Esophagus squamous epithelium (tissue), 5 donors: ENCODE data around the gene ANK3. TPM values are rescaled to one million over a fixed set of nuclear protein-coding genes. Genes with fewer than 3 reads are reported as not detected.

Source experiments
- DNase-seq: peaks from one replicate; lab custom pipeline; 2025; lab: John Stamatoyannopoulos, UW
- H3K27ac ChIP-seq, 4 donors: fragments of 200-600 bp; sonication (generic); one replicate each; pipeline ENCODE4 v1.5.1; 2016 to 2019; ENCODE audit warnings: mild to moderate bottlenecking in 1 of 4
- H3K27me3 ChIP-seq, 4 donors: fragments of 200-600 bp; sonication (generic); 1 replicate in 3 of 4; 2 replicates in 1 of 4; pipeline versions ENCODE4 v1.5.1 to v1.6.0; 2017 to 2021; ENCODE audit warnings: antibody characterized with exemption in 1 of 4
- H3K36me3 ChIP-seq, 3 donors: fragments of 200-600 bp; sonication (generic); one replicate each; pipeline ENCODE4 v1.5.1; 2016 to 2019
- H3K4me1 ChIP-seq, 3 donors: fragments of 200-600 bp; sonication (generic); one replicate each; pipeline ENCODE4 v1.5.1; 2017 to 2019
- H3K4me3 ChIP-seq, 4 donors: fragments of 200-600 bp; sonication (generic); 1 replicate in 3 of 4; 2 replicates in 1 of 4; pipeline ENCODE4 v1.5.1; 2016 to 2019; ENCODE audit warnings: mild to moderate bottlenecking in 2 of 4, moderate library complexity in 1 of 4
- H3K9me3 ChIP-seq, 3 donors: fragments of 200-600 bp; sonication (generic); one replicate each; pipeline ENCODE4 v1.5.1; 2016 to 2019
- CTCF ChIP-seq, 6 experiments: fragments of 450-650 bp in 4 of 6; fragments of 200-600 bp in 2 of 6; sonication (generic) in 2 of 6; IDR thresholded peaks; one replicate each; pipeline ENCODE4 v1.5.1; 2016 to 2019; ENCODE audit warnings: antibody characterized with exemption in 6 of 6, mild to moderate bottlenecking in 4 of 6, moderate library complexity in 4 of 6
- POLR2A ChIP-seq, 4 donors: fragments of 450-650 bp; IDR thresholded peaks; one replicate each; pipeline ENCODE4 v1.6.1; 2017; ENCODE audit warnings: antibody characterized with exemption in 4 of 4, mild to moderate bottlenecking in 4 of 4, moderate library complexity in 3 of 4
- WGBS, 2 donors: methylation state at CpG; one replicate each; pipeline ENCODE4 v1.1.5; 2018; 5-methylcytosine and 5-hydroxymethylcytosine counted together
- intact Hi-C: fragments of 100-400 bp; cut with DNase I; formaldehyde crosslinking; loops from one replicate; pipeline ENCODE4 v1.15.0; 2022
- total RNA-seq, 4 donors: library from RNA; depleted of rRNA; stranded (reverse); fragments of >200 nt; gene quantifications; one replicate each; pipeline ENCODE4 v1.1.0, GENCODE V29; 2016
- donor health status: DM: yes; HTN: yes; CAD: no.

Gene ANK3
- 10 to 100 TPM; 23.1 to 59.1 (median 33.0) TPM for total RNA-seq

DNA sequence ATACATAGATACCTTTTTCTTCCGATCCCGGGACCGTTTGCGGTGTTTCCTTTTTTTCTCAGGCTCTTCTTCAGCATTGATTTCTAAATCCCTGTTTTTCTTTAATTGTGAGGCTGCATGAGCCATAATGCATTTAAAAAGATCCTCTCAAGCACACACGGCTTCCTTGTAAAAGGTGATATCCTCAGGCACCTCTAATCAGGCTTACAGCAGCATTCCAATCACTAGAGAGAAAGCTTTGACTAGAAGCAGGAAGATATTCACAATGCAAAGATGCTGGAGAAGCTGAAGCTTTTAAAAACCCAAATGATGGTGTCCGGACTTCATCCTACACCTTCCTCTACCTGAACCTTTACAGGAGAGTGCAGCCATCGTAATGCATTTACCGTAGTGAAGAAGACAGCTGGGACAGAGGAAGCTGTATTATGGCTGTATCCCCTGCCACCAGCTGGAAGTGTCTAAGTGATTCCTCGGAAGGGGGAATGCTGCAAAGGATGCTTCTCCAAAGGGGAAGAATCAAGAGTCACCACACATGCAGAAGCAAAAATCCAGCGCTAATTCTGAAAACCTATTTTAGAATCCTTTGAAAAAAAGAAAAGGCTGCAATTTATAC is at the start of gene ANK3:
TSS of gene ANK3 (minus strand) at position 463 of the 613 bp plus-strand sequence. CDS start at position 126, 337 bp downstream.
- 79 to 82% methylated on average over 10 of the region's 10 CpGs for WGBS, 2 donors
- H3K9me3 ChIP-seq = no peaks in the 10 kb centered on the region
- TF ChIP-seq POLR2A (IDR thresholded peaks at IDR 0.05) (no peak), CTCF (IDR thresholded peaks at IDR 0.05) (no peak)
- intact Hi-C loops = no loop called here
- no peaks in the 10 kb centered on the region for H3K36me3 ChIP-seq
- H3K27ac ChIP-seq = no peak within 1 kb of the TSS
- H3K27me3 ChIP-seq = no peaks in the 10 kb centered on the region
- no peak within 1 kb of the TSS for H3K4me3 ChIP-seq
- peaks cover 0 to 16% (median 4%) of the 10 kb centered on the region in 3 donors for H3K4me1 ChIP-seq
- DNase-seq = no peak

- intact Hi-C loops = loop anchor here (10.0 kb wide), 1 partner anchor 340 kb away; no protein-coding TSS in a partner anchor
- Histone ChIP-seq H3K27me3 (no peaks in the 10 kb centered on the region), H3K36me3 (no peaks in the 10 kb centered on the region), H3K4me1 (peaks cover 0 to 13% (median 0%) of the 10 kb centered on the region in 3 donors), H3K4me3 (no peak overlapping the region), H3K9me3 (no peaks in the 10 kb centered on the region), H3K27ac (no peak overlapping the region)
- 57 to 59% methylated on average over 3 of the region's 3 CpGs for WGBS, 2 donors
- DNase-seq = no peak
- no peak for TF ChIP-seq POLR2A (IDR thresholded peaks at IDR 0.05)
- peak; percentile 41 to 79 (median 64) for TF ChIP-seq CTCF (IDR thresholded peaks at IDR 0.05)
Measured at GRCh38 chr10:60434418-60435046, 44.9 kb upstream of the ANK3 start.

- no peak overlapping the region for H3K27ac ChIP-seq
- H3K27me3 ChIP-seq = no peaks in the 10 kb centered on the region
- no peaks in the 10 kb centered on the region for H3K9me3 ChIP-seq
- WGBS, 2 donors = 32 to 39% methylated on average over 3 of the region's 3 CpGs
- intact Hi-C loops = loop anchor here (10.0 kb wide), 1 partner anchor 339 kb away; no protein-coding TSS in a partner anchor
- H3K36me3 ChIP-seq = no peaks in the 10 kb centered on the region
- no peak for TF ChIP-seq CTCF (IDR thresholded peaks at IDR 0.05)
- TF ChIP-seq POLR2A (IDR thresholded peaks at IDR 0.05) = no peak
- peaks cover 0 to 22% (median 0%) of the 10 kb centered on the region in 3 donors for H3K4me1 ChIP-seq
- no peak for DNase-seq
- no peak overlapping the region for H3K4me3 ChIP-seq
Measured at GRCh38 chr10:60433684-60434083, 44.0 kb upstream of the ANK3 start.

DNA sequence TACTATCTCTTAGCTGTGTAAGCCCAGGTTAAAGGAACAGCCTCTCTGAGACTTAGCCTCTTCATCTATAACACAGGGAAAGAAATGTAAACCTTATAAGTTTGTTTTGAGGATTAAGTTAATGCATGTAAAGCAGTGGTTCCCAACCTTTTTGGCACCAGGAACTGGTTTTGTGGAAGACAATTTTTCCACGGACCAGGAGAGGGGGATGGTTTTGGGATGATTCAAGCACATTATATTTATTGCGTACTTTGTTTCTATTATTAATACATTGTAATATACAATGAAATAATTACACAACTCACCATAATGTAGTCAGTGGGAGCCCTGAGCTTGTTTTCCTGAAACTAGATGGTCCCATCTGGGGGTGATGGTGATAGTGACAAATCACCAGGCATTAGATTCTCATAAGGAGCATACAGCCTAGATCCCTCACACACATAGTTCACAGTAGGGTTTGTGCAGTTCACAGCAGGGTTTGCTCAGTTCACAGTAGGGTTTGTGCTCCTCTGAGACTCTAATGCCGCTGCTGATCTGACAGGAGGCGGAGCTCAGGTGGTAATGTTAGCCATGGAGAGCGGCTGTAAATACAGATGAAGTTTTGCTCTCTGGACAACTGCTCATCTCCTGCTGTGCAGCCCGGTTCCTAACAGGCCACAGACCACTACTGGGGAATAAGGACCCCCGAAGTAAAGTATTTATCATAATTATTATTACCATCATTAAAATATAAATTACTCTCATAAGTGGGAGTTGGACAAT is 41.3 kb upstream of the ANK3 start:
- Histone ChIP-seq H3K4me3 (no peak overlapping the region), H3K4me1 (peaks cover 0 to 40% (median 0%) of the 10 kb centered on the region in 3 donors), H3K9me3 (no peaks in the 10 kb centered on the region), H3K36me3 (no peaks in the 10 kb centered on the region), H3K27me3 (no peaks in the 10 kb centered on the region), H3K27ac (no peak overlapping the region)
- DNase-seq = no peak
- TF ChIP-seq CTCF (IDR thresholded peaks at IDR 0.05) (no peak), POLR2A (IDR thresholded peaks at IDR 0.05) (no peak)
- intact Hi-C loops = loop anchor here (10.0 kb wide), 1 partner anchor 336 kb away; no protein-coding TSS in a partner anchor
- 57 to 68% methylated on average over 4 to 7 of the region's 7 CpGs for WGBS, 2 donors
